Activated T-helper 2 cell treated with anti-CD3 and anti-CD28 coated beads, Interferon-gamma antibody, Interleukin-2, Interleukin-4, amounts not matched to agents 10 μg/mL and 5 μg/mL and 100 μg/mL, durations not matched to agents 14 hours and 24 hours and 36 hours (primary cell): Measurements from ENCODE around the gene MAP2K1. TPM values are rescaled to one million over a fixed set of nuclear protein-coding genes. Genes with fewer than 3 reads are reported as not detected.
"Not testable (repeated sequence)": the region's sequence is repeated elsewhere in the genome, so short reads cannot be mapped to it uniquely, and the experiment has no call there.

Experiments
- DNase-seq: peaks from one replicate; pipeline ENCODE4 v3.0.0; 2021; ENCODE audit warnings: low spot score
- H3K27ac Mint-ChIP-seq: one replicate; pipeline ENCODE4 v1.8.0; 2021; ENCODE audit warnings: mixed read lengths
- H3K27me3 Mint-ChIP-seq: one replicate; pipeline ENCODE4 v1.8.0; 2021; ENCODE audit warnings: low read depth, mixed read lengths
- H3K36me3 Mint-ChIP-seq: one replicate; pipeline ENCODE4 v1.8.0; 2021; ENCODE audit warnings: low read depth, mixed read lengths
- H3K4me1 Mint-ChIP-seq: one replicate; pipeline ENCODE4 v1.8.0; 2021; ENCODE audit warnings: low read depth, mixed read lengths
- H3K4me3 Mint-ChIP-seq: one replicate; pipeline ENCODE4 v1.8.0; 2021; ENCODE audit warnings: low read depth, mild to moderate bottlenecking, moderate library complexity, mixed read lengths
- H3K9me3 Mint-ChIP-seq: one replicate; pipeline ENCODE4 v1.8.0; 2021; ENCODE audit warnings: mixed read lengths
- intact Hi-C: fragments of 100-400 bp; cut with micrococcal nuclease; formaldehyde crosslinking; loops from one replicate; pipeline ENCODE4 v1.15.1; 2023
- total RNA-seq: library from RNA; stranded (reverse); gene quantifications from 2 replicates; pipeline ENCODE4 v1.2.3, GENCODE V29; 2022

Gene MAP2K1
- total RNA-seq, 1 donor from 2014 or later, result 111 TPM

- Mint-ChIP-seq H3K4me1 (peaks cover 30% of the 10 kb centered on the region), H3K9me3 (no peaks in the 10 kb centered on the region), H3K27ac (peak overlapping the region; percentile 93), H3K36me3 (peaks cover 91% of the 10 kb centered on the region), H3K27me3 (no peaks in the 10 kb centered on the region), H3K4me3 (peak overlapping the region; percentile 95)
- DNase-seq, result no peak
- intact Hi-C loops, result loop anchor here (1.0 kb wide), 2 partner anchors 111 to 141 kb away; partner anchors contain the start of genes MAP2K1 and TIPIN
Observed at GRCh38 chr15:66496951-66497501, 110.3 kb downstream of the MAP2K1 start.

- Mint-ChIP-seq H3K36me3 (peaks cover 91% of the 10 kb centered on the region), H3K4me3 (peak within 1 kb of the TSS; percentile 95), H3K4me1 (peaks cover 35% of the 10 kb centered on the region), H3K27me3 (no peaks in the 10 kb centered on the region), H3K9me3 (no peaks in the 10 kb centered on the region), H3K27ac (peak within 1 kb of the TSS; percentile 93)
- peak; percentile 96 for DNase-seq
- intact Hi-C loops, result loop anchor here (1.0 to 2.0 kb wide), 3 partner anchors 111 to 203 kb away; partner anchors contain the start of genes MAP2K1 and TIPIN
Observed at GRCh38 chr15:66497502-66498455, 111.1 kb downstream of the MAP2K1 start, which contains the start of gene SNAPC5. Gene SNAPC5, minus strand, starts transcription at chr15:66497762. Its CDS starts 31 bp downstream, at chr15:66497731.

GRCh38 chr15:66498501-66499386 is 112.0 kb downstream of the MAP2K1 start:
- H3K36me3 Mint-ChIP-seq, result peaks cover 92% of the 10 kb centered on the region
- no peak for DNase-seq
- H3K9me3 Mint-ChIP-seq, result no peaks in the 10 kb centered on the region
- no peaks in the 10 kb centered on the region for H3K27me3 Mint-ChIP-seq
- intact Hi-C loops, result loop anchor here (2.0 kb wide), 1 partner anchor 204 kb away; no protein-coding TSS in a partner anchor
- no peak overlapping the region for H3K4me3 Mint-ChIP-seq
- peaks cover 39% of the 10 kb centered on the region for H3K4me1 Mint-ChIP-seq
- peak overlapping the region; percentile 93 for H3K27ac Mint-ChIP-seq

GRCh38 chr15:66500346-66500745 is 113.6 kb downstream of the MAP2K1 start:
- H3K36me3 Mint-ChIP-seq, result peaks cover 89% of the 10 kb centered on the region
- H3K9me3 Mint-ChIP-seq, H3K27me3 Mint-ChIP-seq, intact Hi-C loops, DNase-seq: not testable (repeated sequence)
- H3K27ac Mint-ChIP-seq, result peak overlapping the region; percentile 93
- peak overlapping the region; percentile 3 for H3K4me3 Mint-ChIP-seq
- peaks cover 38% of the 10 kb centered on the region for H3K4me1 Mint-ChIP-seq

GRCh38 chr15:66502491-66502890 is 115.8 kb downstream of the MAP2K1 start:
- peaks cover 72% of the 10 kb centered on the region for H3K36me3 Mint-ChIP-seq
- H3K4me1 Mint-ChIP-seq, result peaks cover 42% of the 10 kb centered on the region
- intact Hi-C loops, result no loop called here
- peak overlapping the region; percentile 100 for H3K4me3 Mint-ChIP-seq
- DNase-seq, result no peak
- no peaks in the 10 kb centered on the region for H3K27me3 Mint-ChIP-seq
- peak overlapping the region; percentile 73 for H3K27ac Mint-ChIP-seq
- H3K9me3 Mint-ChIP-seq, result no peaks in the 10 kb centered on the region

GRCh38 chr15:66503041-66503648 is 116.4 kb downstream of the MAP2K1 start:
- intact Hi-C loops, H3K9me3 Mint-ChIP-seq, H3K27me3 Mint-ChIP-seq, DNase-seq: not testable (repeated sequence)
- peak overlapping the region; percentile 99 for H3K27ac Mint-ChIP-seq
- H3K4me1 Mint-ChIP-seq, result peaks cover 43% of the 10 kb centered on the region
- peak overlapping the region; percentile 100 for H3K4me3 Mint-ChIP-seq
- peaks cover 66% of the 10 kb centered on the region for H3K36me3 Mint-ChIP-seq

GRCh38 chr15:66503780-66504562 is 117.3 kb downstream of the MAP2K1 start:
- DNase-seq, result no peak
- intact Hi-C loops, result no loop called here
- peak overlapping the region; percentile 99 for H3K27ac Mint-ChIP-seq
- H3K9me3 Mint-ChIP-seq, result no peaks in the 10 kb centered on the region
- peak overlapping the region; percentile 100 for H3K4me3 Mint-ChIP-seq
- no peaks in the 10 kb centered on the region for H3K27me3 Mint-ChIP-seq
- peaks cover 47% of the 10 kb centered on the region for H3K4me1 Mint-ChIP-seq
- peaks cover 61% of the 10 kb centered on the region for H3K36me3 Mint-ChIP-seq

GRCh38 chr15:66504563-66505429 is 118.1 kb downstream of the MAP2K1 start, which contains the start of the genes RPL4 and ZWILCH:
Gene RPL4, minus strand, starts transcription at chr15:66504855. Its CDS starts 65 bp downstream, at chr15:66504790.
Gene ZWILCH, plus strand, starts transcription at chr15:66505326. Its CDS starts 13 bp downstream, at chr15:66505339.
- DNase-seq, result peak; percentile 78
- peaks cover 58% of the 10 kb centered on the region for H3K36me3 Mint-ChIP-seq
- no peaks in the 10 kb centered on the region for H3K9me3 Mint-ChIP-seq
- peaks cover 45% of the 10 kb centered on the region for H3K4me1 Mint-ChIP-seq
- intact Hi-C loops, result no loop called here
- H3K4me3 Mint-ChIP-seq, result peak within 1 kb of the TSS; percentile 100
- H3K27ac Mint-ChIP-seq, result peak within 1 kb of the TSS; percentile 99
- no peaks in the 10 kb centered on the region for H3K27me3 Mint-ChIP-seq

GRCh38 chr15:66505430-66505811 is 118.7 kb downstream of the MAP2K1 start:
- no peak for DNase-seq
- intact Hi-C loops, result no loop called here
- H3K36me3 Mint-ChIP-seq, result peaks cover 52% of the 10 kb centered on the region
- H3K9me3 Mint-ChIP-seq, result no peaks in the 10 kb centered on the region
- H3K27me3 Mint-ChIP-seq, result no peaks in the 10 kb centered on the region
- peak overlapping the region; percentile 99 for H3K27ac Mint-ChIP-seq
- H3K4me3 Mint-ChIP-seq, result peak overlapping the region; percentile 100
- H3K4me1 Mint-ChIP-seq, result peaks cover 40% of the 10 kb centered on the region

- H3K27ac Mint-ChIP-seq, result peak overlapping the region; percentile 99
- DNase-seq, result no peak
- peaks cover 42% of the 10 kb centered on the region for H3K4me1 Mint-ChIP-seq
- intact Hi-C loops, result no loop called here
- no peaks in the 10 kb centered on the region for H3K9me3 Mint-ChIP-seq
- H3K4me3 Mint-ChIP-seq, result peak overlapping the region; percentile 100
- H3K36me3 Mint-ChIP-seq, result peaks cover 51% of the 10 kb centered on the region
- no peaks in the 10 kb centered on the region for H3K27me3 Mint-ChIP-seq
Observed at GRCh38 chr15:66505818-66506217, 119.1 kb downstream of the MAP2K1 start.
